ENCODE results near the gene SGIP1.

DNA sequence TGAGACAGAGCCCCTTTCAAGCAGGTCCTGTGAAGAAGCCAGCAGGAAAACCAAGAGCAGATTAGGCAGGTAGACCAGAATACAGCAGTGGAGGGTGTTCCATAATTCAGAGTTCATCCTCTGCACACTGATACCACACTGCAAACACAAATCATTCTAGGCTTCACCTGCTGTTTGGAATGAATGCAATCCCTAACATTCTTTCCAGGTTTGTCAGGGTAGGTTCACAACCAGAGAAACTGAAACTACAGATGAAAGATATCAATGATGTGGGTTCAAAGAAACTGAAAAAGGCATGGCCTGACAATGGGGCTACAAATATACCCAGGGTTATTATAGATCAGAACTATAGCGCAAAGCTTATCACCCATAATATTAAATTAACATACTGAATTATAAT, 8.9 kb upstream of the SGIP1 start:
- TF ChIP-seq, protein P1, sequence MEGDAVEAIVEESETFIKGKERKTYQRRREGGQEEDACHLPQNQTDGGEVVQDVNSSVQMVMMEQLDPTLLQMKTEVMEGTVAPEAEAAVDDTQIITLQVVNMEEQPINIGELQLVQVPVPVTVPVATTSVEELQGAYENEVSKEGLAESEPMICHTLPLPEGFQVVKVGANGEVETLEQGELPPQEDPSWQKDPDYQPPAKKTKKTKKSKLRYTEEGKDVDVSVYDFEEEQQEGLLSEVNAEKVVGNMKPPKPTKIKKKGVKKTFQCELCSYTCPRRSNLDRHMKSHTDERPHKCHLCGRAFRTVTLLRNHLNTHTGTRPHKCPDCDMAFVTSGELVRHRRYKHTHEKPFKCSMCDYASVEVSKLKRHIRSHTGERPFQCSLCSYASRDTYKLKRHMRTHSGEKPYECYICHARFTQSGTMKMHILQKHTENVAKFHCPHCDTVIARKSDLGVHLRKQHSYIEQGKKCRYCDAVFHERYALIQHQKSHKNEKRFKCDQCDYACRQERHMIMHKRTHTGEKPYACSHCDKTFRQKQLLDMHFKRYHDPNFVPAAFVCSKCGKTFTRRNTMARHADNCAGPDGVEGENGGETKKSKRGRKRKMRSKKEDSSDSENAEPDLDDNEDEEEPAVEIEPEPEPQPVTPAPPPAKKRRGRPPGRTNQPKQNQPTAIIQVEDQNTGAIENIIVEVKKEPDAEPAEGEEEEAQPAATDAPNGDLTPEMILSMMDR (IDR thresholded peaks at IDR 0.05) = no peak
- no peak for TF ChIP-seq POLR2A (IDR thresholded peaks at IDR 0.05)
- no peak for TF ChIP-seq POLR2AphosphoS5 (IDR thresholded peaks at IDR 0.05)

Data from prostate gland (tissue), 2 donors.